ENCODE measurements around the gene KIAA1217.

The KIAA1217 gene

GRCh38 chr10:24251547-24251946, 42.6 kb downstream of the KIAA1217 start:
- no peak for DNase-seq

- no peak for DNase-seq
Observed at GRCh38 chr10:24254180-24254579, 45.2 kb downstream of the KIAA1217 start.

- DNase-seq: no peak
Observed at GRCh38 chr10:24255115-24255880, 46.4 kb downstream of the KIAA1217 start.

- DNase-seq: no peak
Observed at GRCh38 chr10:24255881-24256311, 47.0 kb downstream of the KIAA1217 start.

GRCh38 chr10:24256619-24257107, 47.7 kb downstream of the KIAA1217 start:
- DNase-seq: no peak

GRCh38 chr10:24257588-24257987, 48.6 kb downstream of the KIAA1217 start:
- DNase-seq: no peak

GRCh38 chr10:24259365-24260130, 50.6 kb downstream of the KIAA1217 start:
- no peak for DNase-seq

- no peak for DNase-seq
Observed at GRCh38 chr10:24261627-24262026, 52.7 kb downstream of the KIAA1217 start.

- no peak for DNase-seq
Observed at GRCh38 chr10:24262929-24263590, 54.1 kb downstream of the KIAA1217 start.

GRCh38 chr10:24269476-24269875, 60.5 kb downstream of the KIAA1217 start:
- DNase-seq: no peak

GRCh38 chr10:24272374-24272773, 63.4 kb downstream of the KIAA1217 start:
- DNase-seq: no peak

- DNase-seq: no peak
Observed at GRCh38 chr10:24277277-24277676, 68.3 kb downstream of the KIAA1217 start.

- DNase-seq: no peak
Observed at GRCh38 chr10:24277771-24278170, 68.8 kb downstream of the KIAA1217 start.

GRCh38 chr10:24278176-24278889, 69.4 kb downstream of the KIAA1217 start:
- DNase-seq: no peak

GRCh38 chr10:24279166-24279565, 70.2 kb downstream of the KIAA1217 start:
- DNase-seq: no peak

- no peak for DNase-seq
Observed at GRCh38 chr10:24287559-24288195, 78.7 kb downstream of the KIAA1217 start.

- DNase-seq: no peak
Observed at GRCh38 chr10:24288581-24288980, 79.6 kb downstream of the KIAA1217 start.

GRCh38 chr10:24289235-24289634, 80.3 kb downstream of the KIAA1217 start:
- DNase-seq: no peak

- no peak for DNase-seq
Observed at GRCh38 chr10:24292304-24293293, 83.7 kb downstream of the KIAA1217 start.

- no peak for DNase-seq
Observed at GRCh38 chr10:24299578-24300260, 90.8 kb downstream of the KIAA1217 start.
